GM18868 (cell line): ENCODE measurements around the gene CASP1.
"Not testable (repeated sequence)": the region's sequence is repeated elsewhere in the genome, so short reads cannot be mapped to it uniquely, and the experiment has no call there.

Source experiments
- ATAC-seq: cut with Tn5 transposase; IDR thresholded peaks from one replicate; pipeline ENCODE4 v1.9.1; 2021; ENCODE audit warnings: mild to moderate bottlenecking, moderate library complexity; ENCODE audit not compliant: unreplicated experiment

CASP1 gene

DNA sequence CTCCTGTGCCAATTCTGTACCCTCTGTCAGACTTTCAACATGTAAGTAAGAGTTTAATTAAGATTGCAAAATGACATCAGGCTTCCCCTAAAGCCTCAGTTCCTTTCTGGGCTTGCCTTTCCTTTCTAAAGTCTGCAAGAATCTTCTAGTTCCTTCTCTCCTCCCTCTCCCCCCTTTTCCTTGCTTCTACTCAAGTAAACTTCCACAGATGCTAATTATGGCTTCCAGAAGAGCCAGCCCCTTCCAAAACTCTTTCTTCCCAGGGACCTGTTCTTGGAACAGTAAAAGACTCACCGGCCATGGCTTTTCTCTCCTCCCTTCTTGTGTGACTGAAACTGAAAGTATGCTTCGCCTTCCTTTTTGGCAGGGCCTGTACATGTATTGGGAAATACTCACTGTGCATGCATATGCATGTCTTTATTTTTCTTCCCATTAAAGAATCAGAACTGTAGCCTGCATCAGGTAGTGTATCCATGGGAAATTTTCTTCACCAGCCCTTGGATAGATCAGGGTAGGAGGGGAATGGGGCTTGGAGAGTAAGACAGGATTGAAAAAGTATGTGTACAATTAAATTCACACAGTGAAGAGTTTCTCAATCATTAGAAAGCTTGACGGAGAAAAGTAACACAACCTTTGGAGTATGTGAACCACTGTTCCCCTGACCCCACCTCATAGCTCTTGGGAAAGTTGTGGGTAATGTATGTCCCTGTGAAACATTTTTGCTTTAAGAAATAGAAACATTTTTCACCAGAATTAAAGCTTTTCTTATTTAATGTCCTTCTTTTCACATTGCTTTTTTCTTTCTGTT, at the start of gene CASP1:
Gene CASP1, minus strand, starts transcription at position 332 of the 808 bp plus-strand sequence. Its CDS starts 31 bp downstream, at position 301.
- ATAC-seq, result peak; percentile 90

GRCh38 chr11:105081412-105082150, 46.6 kb upstream of the CASP1 start:
- no peak for ATAC-seq

DNA sequence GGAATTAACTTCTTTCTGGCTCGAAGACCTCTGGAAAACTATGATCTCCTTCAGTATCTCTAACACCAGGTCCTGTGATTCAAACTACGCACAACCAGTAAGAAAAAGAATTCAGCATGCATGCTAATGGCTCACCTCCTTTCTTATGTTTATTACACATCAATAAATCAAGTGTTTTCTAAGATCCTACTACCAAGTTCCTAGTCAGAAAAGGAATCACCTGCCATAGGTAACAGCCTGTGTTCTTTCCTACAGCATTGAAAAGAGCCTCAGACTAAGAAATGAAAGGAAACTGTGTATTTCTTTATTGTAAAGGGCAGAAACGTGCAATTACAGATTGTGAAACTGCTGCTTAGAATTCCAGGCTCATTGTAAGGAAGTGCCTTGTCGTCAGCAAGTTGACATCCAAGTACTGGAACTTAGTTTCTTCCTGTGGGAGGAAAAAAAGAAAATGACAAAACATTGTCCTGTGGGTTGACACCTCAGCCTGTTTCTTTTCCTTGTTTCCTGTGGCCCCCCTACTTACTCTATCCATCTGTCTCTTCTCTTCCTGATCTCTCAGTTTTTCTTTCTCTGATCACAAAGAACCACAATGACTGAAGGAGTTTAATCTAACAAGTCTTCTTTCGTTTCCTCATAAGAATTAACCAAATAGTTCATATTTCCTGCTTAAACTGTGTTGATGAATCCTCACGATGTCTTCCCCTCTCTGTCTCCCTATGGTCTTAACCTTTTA, 45.4 kb upstream of the CASP1 start:
- not testable (repeated sequence) for ATAC-seq

DNA sequence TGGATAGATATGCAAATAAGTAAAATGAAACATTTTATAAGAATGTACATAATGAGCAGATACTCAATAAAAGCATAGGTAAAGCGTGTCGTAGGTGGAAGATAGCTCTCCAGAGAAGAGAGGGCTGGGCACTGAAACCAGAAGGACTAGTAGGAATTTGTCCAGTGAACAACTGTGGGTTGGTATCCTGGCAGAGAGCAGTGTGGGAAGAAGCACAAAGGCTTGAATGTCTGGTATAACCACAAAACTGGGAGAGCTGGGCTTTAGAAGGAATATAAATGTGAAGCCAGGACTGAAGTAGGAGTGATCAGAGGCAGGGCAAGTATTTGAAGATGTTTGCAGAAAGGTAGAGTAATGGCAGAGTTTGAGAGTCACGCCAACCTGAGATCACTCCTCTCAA, 43.3 kb upstream of the CASP1 start:
- no peak for ATAC-seq

GRCh38 chr11:105077141-105077790, 42.3 kb upstream of the CASP1 start:
- not testable (repeated sequence) for ATAC-seq

DNA sequence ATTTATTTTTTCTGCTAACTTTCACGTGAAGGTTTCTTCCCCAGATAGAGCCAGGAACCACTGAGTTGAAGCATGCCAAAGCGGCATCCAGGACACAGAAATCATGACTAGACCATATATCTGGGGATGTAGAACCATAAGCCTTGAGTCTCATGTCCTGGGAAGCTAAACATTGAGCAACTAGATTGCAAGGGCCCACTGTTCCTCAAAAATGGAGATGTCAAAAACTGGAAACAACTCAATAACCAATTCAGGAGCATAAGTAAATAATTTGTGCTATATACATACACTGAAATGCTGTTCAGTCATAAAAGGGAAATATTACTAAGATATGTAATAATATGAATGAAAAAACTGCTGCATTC, 39.2 kb upstream of the CASP1 start:
- ATAC-seq, result no peak

DNA sequence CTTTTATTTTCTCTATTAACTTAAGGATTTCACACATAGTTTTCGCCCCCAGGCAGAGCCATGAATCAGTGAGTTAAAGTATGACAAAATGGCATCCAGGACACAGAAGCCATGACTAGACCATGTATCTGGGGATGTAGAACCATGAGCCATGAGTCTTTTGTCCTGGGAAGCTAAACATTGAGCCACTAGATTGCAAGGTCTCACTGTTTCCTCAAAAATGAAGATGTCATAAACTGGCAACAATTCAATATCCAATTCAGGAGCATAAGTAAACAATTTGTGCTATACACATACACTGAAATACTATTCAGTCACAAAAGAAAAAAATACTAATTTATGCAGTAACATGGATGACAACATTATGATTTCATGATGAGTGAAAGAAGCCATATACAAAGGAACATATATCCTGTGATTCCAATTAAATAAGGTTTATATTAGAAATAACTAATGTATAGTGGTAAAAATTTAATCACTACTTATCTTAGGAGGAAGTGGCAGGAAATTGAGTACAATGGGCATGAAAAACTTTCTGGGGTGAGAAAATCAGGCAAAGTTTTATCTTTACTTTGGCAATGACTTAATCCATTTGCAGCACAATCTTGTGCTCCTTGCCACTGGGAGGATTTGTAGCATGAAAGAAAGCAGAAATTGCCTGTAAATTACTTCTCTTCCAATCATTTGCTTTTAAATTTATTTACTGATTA, 38.7 kb upstream of the CASP1 start:
- no peak for ATAC-seq

- not testable (repeated sequence) for ATAC-seq
These were observed 37.1 kb upstream of the CASP1 start for GRCh38 chr11:105072080-105072479.

- ATAC-seq, result no peak
These were observed 36.3 kb upstream of the CASP1 start for GRCh38 chr11:105071089-105071732.

DNA sequence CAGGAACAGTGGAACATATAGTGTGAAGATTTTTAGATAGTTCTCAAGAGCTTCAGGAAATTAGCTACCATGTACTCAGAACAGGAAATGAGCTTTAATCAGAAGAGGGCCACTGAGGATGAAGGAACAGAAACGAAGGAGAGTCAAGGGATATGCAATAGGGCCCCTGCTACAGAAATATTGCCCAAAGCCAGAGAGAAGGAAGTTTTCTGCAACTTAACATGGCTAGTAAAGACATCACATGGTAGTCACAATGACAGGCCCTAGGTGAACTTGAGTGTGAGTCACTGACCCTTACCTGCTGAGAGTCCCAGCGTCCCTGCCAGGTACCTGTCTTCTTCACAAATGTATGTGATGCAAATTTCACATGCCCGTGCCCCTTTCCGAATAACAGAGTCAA, 35.4 kb upstream of the CASP1 start:
- no peak for ATAC-seq

- not testable (repeated sequence) for ATAC-seq
These were observed 34.8 kb upstream of the CASP1 start for GRCh38 chr11:105069749-105070148.

- ATAC-seq, result not testable (repeated sequence)
These were observed 28.4 kb upstream of the CASP1 start for GRCh38 chr11:105063245-105063941.

GRCh38 chr11:105057432-105057831, 22.5 kb upstream of the CASP1 start:
- no peak for ATAC-seq

DNA sequence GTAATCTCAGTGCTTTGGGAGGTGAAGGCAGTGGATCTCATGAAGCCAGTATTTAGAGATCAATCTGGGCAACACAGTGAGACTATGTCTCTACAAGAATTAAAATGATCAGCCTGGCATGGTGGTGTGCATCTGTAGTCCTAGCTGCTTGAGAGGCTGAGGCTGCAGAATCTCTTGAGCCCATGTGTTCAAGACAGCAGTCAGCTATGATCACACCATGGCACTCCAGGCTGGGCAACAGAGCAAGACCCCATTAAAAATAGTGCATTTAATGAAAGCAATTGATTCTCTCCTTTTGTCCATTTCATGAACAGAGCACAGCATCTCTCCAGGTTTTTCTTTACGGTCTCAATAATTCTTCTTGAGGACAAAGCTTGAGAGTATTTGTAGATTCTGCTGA, 21.5 kb upstream of the CASP1 start:
- no peak for ATAC-seq

- ATAC-seq, result no peak
These were observed 20.0 kb upstream of the CASP1 start for GRCh38 chr11:105054723-105055493.

- ATAC-seq, result no peak
These were observed 17.5 kb upstream of the CASP1 start for GRCh38 chr11:105052487-105052886.

DNA sequence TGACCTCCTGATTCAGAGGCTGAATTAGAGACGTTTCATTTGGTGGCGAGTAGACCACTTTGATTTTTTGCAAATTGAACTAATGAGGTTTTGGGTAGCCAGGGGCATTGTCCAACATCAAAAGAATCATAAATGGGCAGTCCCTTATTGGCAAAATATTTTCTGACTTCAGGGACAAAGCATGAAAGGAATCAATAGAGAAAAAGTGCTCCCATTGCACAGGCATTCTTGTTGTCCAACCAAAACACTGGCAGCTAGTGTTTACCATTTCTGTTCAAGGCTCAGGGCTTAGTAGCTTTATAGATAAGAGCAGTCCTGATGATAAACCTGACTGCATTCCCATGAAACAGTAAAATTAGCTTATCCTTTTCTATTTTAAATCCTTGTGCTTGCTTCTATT, 16.6 kb upstream of the CASP1 start:
- no peak for ATAC-seq

- no peak for ATAC-seq
These were observed 14.5 kb upstream of the CASP1 start for GRCh38 chr11:105049481-105049880.
